ENCODE data around the gene GBA3. TPM values are rescaled to one million over a fixed set of nuclear protein-coding genes. Genes with fewer than 3 reads are reported as not detected.

GBA3 gene
- total and polyA plus RNA-seq, 2 experiments from 2014 or later = not detected

DNA sequence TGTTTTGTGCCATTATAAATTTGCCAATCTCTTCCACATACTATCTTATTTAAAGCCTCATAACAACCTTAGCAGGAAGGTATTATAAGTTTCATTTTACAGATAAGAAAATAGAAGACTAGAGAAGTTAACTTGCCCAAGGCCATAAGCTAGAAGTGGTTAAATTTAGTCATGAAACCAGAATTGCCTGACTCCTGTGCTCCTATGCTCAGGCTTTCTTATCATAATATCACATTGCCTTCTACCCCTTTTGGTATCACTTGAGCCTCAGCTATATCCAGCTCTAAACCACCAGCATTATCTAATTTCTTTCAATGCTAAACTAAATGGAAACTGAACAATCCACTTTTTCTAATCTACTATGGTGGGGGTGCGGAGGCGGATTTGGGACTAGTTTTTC, 164.7 kb downstream of the GBA3 start:
- no peaks in the 10 kb centered on the region for H3K9me3 Mint-ChIP-seq

More for the DNA sequence above, 164.7 kb downstream of the GBA3 start:
- TF ChIP-seq CREB1 (CRISPR knock-in tag; IDR thresholded peaks at IDR 0.05; ENCODE audit: low read depth) (no peak), EZH2phosphoT487 (IDR thresholded peaks at IDR 0.05; ENCODE audit: unreplicated experiment) (no peak), ZNF331 (CRISPR knock-in tag; IDR thresholded peaks at IDR 0.05; ENCODE audit: low read depth) (no peak), POLR2AphosphoS5 (IDR thresholded peaks at IDR 0.05; ENCODE audit: low read depth) (no peak), ETS1 (IDR thresholded peaks at IDR 0.05) (no peak), STAT1 (IDR thresholded peaks at IDR 0.05; ENCODE audit: unreplicated experiment) (no peak), EZH2 (IDR thresholded peaks at IDR 0.05; ENCODE audit: low read depth, unreplicated experiment) (no peak), JUNB (IDR thresholded peaks at IDR 0.05; ENCODE audit: unreplicated experiment) (no peak), ZNF462 (CRISPR knock-in tag; IDR thresholded peaks at IDR 0.05) (no peak), REST (IDR thresholded peaks at IDR 0.05; ENCODE audit: unreplicated experiment) (no peak), CTCF (conservative IDR thresholded peaks at IDR 0.05; ENCODE audit: low read depth in 2 of 2) (no peak)
- H3K4me1 ChIP-seq (ENCODE audit: insufficient read depth) = no peaks in the 10 kb centered on the region
- H3K4me2 ChIP-seq = no peak overlapping the region
- no peaks in the 10 kb centered on the region for H3K79me2 ChIP-seq (replicated peaks; ENCODE audit: insufficient read depth)
- H3K27me3 Mint-ChIP-seq (ENCODE audit: insufficient read depth, low read depth, poor library complexity) = peaks cover 2% of the 10 kb centered on the region
- H3K27ac Mint-ChIP-seq = no peak overlapping the region
- DNase-seq (ENCODE audit: low spot score) (no peak), ATAC-seq (no peak)
- no peaks in the 10 kb centered on the region for H3K4me1 Mint-ChIP-seq
- H3K27me3 ChIP-seq (ENCODE audit: insufficient read depth) = no peaks in the 10 kb centered on the region
- no peaks in the 10 kb centered on the region for H3K36me3 ChIP-seq (ENCODE audit: insufficient read depth)
- no peaks in the 10 kb centered on the region for H3K9me2 ChIP-seq (ENCODE audit: insufficient read depth)
- H4K20me1 ChIP-seq (replicated peaks; ENCODE audit: insufficient read depth) = no peaks in the 10 kb centered on the region
- H3K4me3 ChIP-seq = no peak overlapping the region
- no peak overlapping the region for H2AFZ ChIP-seq
- no peaks in the 10 kb centered on the region for H3F3A ChIP-seq (replicated peaks; ENCODE audit: low read depth)
- no peak overlapping the region for H3K4me3 Mint-ChIP-seq
- no peak overlapping the region for H3K27ac ChIP-seq (ENCODE audit: low read depth)
- no peaks in the 10 kb centered on the region for H3K36me3 Mint-ChIP-seq (ENCODE audit: low read depth)
